GM19395 (cell line): ENCODE measurements around the gene DDX6.
"Not testable (repeated sequence)": the region's sequence is repeated elsewhere in the genome, so short reads cannot be mapped to it uniquely, and the experiment has no call there.

Experiments used
- ATAC-seq: cut with Tn5 transposase; IDR thresholded peaks from one replicate; pipeline ENCODE4 v1.9.1; 2021; ENCODE audit warnings: mild to moderate bottlenecking, moderate library complexity; ENCODE audit not compliant: unreplicated experiment

The DDX6 gene, protein sequence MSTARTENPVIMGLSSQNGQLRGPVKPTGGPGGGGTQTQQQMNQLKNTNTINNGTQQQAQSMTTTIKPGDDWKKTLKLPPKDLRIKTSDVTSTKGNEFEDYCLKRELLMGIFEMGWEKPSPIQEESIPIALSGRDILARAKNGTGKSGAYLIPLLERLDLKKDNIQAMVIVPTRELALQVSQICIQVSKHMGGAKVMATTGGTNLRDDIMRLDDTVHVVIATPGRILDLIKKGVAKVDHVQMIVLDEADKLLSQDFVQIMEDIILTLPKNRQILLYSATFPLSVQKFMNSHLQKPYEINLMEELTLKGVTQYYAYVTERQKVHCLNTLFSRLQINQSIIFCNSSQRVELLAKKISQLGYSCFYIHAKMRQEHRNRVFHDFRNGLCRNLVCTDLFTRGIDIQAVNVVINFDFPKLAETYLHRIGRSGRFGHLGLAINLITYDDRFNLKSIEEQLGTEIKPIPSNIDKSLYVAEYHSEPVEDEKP

DNA sequence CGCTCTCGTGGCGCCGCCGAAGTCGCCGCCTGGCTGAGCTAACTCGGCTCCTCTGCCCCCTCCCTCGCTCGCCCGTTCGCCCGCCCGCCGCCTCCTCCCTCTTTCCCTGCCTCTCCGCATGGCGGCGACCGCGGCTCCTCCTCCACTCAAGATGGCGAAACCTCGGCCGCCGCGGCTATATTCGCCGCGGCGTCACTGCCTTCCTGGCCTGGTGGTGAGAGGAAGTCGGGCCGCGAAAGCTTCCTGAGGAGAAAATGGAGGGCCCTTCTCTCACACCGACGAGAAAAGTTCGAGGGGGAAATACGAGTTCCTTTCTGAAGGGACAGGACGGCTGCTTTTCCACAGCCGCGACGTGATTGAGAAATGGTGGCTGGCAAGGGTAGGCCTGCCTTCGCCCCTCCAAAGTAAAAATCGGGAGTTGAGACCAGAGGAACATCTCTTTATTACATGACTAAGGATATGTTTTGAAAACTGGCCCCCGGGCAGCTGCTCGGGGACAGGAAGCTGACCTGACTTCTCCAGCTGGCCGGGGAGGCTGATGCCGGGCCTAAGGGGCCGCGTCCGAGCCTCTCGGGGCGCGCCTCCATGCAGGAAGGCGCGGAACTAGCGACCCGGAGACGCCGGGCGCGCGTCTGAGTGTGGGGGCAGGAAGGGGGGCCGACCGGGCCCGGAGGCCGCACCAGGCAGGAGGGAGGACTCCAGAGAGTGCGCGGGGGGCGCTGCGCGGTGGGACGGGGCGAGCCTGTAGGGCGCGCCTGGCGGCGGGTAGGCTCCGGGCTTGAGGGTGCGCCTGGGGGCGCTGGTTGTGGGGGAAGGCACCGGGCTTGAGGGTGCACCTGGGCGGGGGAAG, at the start of gene DDX6:
TSS of gene DDX6 (minus strand) at position 54 of the 850 bp plus-strand sequence. CDS start 4,913 bp downstream, outside the sequence.
- ATAC-seq: no peak

DNA sequence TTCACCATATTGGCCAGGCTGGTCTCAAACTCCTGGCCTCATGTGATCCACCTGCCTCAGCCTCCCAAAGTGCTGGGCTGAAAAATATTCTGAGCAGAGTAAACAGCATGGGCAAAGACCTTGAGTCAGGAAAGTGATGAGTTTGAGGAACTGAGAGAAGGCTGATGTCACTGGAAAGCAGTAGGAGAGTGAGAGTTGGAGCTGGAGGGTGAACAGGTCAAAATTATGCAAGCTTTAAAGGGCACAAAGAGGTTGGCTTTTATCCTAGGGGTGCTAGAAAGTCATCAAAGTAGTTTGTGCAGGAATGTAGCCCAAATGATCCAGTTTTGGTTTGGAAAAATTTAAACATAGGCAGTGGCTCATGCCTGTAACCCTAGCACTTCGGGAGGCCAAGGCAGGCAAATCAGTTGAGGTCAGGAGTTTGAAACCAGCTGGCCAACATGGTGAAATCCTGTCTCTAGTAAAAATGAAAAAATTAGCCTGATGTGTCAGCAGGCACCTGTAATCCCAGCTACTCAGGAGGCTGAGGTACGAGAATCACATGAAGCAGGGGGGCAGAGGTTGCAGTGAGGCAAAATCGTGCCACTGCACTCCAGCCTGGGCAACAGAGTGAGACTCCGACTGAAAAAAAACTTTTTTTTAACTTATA, 48.1 kb upstream of the DDX6 start:
- ATAC-seq: peak; percentile 82

DNA sequence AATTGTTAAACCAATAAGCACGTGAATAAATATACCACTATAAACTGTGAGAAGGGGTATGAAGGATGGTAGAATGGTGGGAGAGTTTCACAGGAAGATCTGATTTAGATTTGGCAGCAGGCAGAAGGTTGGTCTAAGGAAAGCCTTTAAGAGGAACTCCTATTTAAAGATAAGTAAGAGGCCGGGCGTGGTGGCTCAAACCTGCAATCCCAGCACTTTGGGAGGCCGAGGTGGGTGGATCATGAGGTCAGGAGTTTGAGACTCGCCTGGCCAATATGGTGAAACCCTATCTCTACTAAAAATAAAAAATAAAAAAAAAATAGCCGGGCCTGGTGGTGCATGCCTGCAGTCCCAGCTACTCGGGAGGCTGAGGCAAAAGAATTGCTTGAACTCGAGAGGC, 46.9 kb upstream of the DDX6 start:
- no peak for ATAC-seq

- ATAC-seq: no peak
Observed at GRCh38 chr11:118834427-118835028, 43.6 kb upstream of the DDX6 start.

DNA sequence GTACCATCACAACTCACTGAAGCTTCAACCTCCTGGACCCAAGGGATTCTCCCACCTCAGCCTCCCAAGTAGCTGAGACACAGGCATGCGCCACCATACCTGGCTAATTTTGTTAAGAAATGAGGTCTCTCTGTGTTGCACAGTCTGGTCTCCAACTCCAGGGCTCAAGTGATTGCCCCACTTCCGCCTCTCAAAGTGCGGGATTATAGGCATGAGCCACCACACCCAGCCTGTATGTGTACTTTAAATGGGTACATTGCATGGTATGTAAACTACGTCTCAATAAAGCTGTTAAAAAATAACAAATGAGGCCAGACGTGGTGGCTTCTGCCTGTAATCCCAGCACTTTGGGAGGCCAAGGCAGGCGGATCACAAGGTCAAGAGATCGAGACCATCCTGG, 36.2 kb upstream of the DDX6 start:
- ATAC-seq: no peak

GRCh38 chr11:118822936-118823510, 32.1 kb upstream of the DDX6 start:
- not testable (repeated sequence) for ATAC-seq

- peak; percentile 92 for ATAC-seq
Observed at GRCh38 chr11:118820412-118821357, 29.7 kb upstream of the DDX6 start.

DNA sequence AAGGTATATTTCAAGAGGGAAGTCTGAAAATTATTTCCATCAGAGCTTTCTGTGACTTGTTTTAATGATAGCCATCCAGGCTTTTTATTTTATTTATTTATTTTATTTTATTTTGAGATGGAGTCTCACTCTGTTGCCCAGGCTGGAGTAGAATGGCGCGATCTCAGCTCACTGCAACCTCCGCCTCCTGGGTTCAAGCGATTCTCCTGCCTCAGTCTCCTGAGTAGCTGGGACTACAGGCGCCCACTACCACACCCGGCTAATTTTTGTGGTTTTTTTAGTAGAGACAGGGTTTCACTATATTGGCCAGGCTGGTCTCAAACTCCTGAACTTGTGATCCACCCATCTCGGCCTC, 29.0 kb upstream of the DDX6 start:
- not testable (repeated sequence) for ATAC-seq

GRCh38 chr11:118819334-118820024, 28.5 kb upstream of the DDX6 start:
- no peak for ATAC-seq

GRCh38 chr11:118818130-118818529, 27.2 kb upstream of the DDX6 start:
- no peak for ATAC-seq

DNA sequence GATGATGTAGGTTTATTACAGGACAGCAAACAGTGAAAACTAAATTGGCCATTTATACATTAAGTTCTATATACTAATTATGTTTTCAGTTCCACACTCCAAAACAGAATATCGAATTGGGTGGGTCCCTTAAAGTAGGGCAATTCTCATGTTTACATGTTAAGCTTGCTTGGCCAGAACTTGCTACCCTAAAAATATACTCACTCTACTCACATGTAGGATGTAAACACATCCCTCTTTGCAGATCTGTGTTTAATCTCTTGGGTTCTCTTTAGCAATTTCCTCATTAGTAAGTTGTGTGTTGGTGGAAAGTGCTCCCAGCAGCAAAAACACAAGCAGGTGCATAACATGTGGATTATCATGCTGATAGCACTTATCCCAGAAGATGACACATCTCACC, 22.6 kb upstream of the DDX6 start:
- ATAC-seq: no peak

DNA sequence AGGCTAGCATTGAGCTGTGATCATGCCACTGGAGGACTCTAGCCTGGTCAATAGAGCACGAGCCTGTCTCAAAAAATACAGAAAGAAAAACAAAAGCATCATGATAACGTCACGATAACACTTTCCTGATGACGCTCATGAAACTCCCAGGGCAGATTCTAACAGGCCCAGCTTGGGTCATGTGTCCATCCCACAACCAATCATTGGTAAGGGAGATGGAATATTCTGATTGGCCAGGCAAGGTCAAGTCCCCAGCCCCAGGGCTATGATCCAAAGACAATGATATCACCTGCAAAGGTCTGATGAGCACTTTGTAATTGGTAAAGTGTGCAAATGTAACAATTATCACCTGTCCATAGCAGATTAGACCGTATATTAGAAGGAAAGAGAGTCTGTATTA, 21.5 kb upstream of the DDX6 start:
- no peak for ATAC-seq

DNA sequence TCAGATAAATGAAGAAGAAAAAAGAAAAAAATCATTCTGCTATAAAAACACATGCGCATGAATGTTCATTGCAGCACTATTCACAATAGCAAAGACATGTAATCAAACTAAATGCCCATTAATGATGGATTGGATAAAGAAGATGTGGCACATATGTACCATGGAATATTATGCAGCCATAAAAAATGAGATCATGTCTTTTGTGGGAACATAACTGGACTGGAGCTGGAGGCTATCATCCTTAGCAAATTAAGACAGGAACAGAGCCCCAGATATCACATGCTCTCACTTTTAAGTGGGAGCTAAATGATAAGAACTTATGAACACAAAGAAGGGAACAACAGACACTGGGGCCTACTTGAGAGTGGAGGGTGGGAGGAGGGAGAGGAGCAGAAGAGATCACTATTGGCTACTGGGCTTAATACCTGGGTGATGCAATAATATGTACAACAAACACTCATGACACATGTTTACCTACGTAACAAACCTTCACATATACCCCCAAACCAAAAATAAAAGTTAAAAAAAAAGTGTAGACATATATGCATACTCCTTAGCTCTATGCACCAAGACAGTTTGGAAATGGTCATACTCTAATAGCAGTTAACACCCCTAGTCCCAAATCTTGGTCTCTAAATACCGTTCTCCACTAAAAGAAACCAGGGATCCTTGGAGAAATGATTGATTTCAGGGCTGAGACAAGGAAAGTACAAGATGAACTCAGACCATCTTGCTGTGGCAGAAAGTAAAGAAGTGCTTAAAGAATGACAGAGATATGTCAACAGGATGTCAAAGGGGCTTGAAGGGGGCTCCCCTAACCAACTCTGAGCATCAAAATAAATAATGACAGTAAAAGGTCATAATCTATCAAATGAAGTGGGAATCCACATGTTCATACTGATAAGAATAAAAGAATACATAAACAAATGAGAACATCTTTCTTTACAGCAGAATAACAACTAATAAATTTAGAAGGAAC, 17.1 kb upstream of the DDX6 start:
- no peak for ATAC-seq

- no peak for ATAC-seq
Observed at GRCh38 chr11:118806400-118806799, 15.4 kb upstream of the DDX6 start.

DNA sequence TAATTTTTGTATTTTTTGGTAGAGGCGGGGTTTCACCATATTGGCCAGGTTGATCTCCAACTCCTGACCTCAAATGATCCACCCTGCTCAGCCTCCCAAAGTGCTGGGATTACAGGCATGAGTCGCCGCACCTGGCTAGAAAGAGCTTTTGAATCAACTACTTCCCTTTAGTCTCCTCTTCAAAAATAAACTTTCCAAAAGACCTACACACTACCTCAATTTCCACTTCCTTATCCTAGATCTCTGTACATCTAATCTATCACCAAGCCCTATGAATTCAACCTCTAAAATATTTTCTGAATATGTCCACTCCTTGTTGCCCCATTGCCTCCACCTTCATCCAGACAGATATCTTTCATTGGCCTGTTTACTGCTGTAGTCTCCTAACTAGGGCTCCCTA, 13.1 kb upstream of the DDX6 start:
- no peak for ATAC-seq

- ATAC-seq: no peak
Observed at GRCh38 chr11:118799372-118799771, 8.4 kb upstream of the DDX6 start.

GRCh38 chr11:118797510-118797909, 6.5 kb upstream of the DDX6 start:
- ATAC-seq: no peak
